Upper lobe of left lung (tissue), 6 donors: ENCODE results near the gene SETBP1. TPM values are rescaled to one million over a fixed set of nuclear protein-coding genes. Genes with fewer than 3 reads are reported as not detected.

Experiments
- ATAC-seq, 2 donors: fragments of 200-7000 bp; cut with Tn5 transposase; one replicate each; pipeline ENCODE4 v1.9.1; 2022; ENCODE audit warnings: mild to moderate bottlenecking in 2 of 2, moderate library complexity in 2 of 2; ENCODE audit not compliant: low FRiP score in 2 of 2
- DNase-seq, 2 donors: peaks; one replicate each; pipeline ENCODE4 v3.0.0-alpha.2; 2019 to 2020
- H3K27ac ChIP-seq, 4 donors: fragments of 200-600 bp; sonication (generic); one replicate each; pipeline ENCODE4 v1.5.1; 2016 to 2019
- H3K27me3 ChIP-seq, 4 donors: fragments of 200-600 bp; sonication (generic); one replicate each; pipeline ENCODE4 v1.5.1; 2017 to 2019
- H3K36me3 ChIP-seq, 4 donors: fragments of 200-600 bp; sonication (generic); one replicate each; pipeline ENCODE4 v1.5.1; 2016 to 2019
- H3K4me1 ChIP-seq, 4 donors: fragments of 200-600 bp; sonication (generic); one replicate each; pipeline ENCODE4 v1.5.1; 2018 to 2019
- H3K4me3 ChIP-seq, 4 donors: fragments of 200-600 bp; sonication (generic); one replicate each; pipeline ENCODE4 v1.5.1; 2017 to 2019; ENCODE audit warnings: mild to moderate bottlenecking in 2 of 4, moderate library complexity in 1 of 4
- H3K9me3 ChIP-seq, 4 donors: fragments of 200-600 bp; sonication (generic); one replicate each; pipeline ENCODE4 v1.5.1; 2018 to 2019
- EP300 ChIP-seq, 4 donors: sonication (generic); formaldehyde crosslinking; IDR thresholded peaks; one replicate each; pipeline ENCODE4 v1.5.1; 2017; ENCODE audit warnings: antibody characterized with exemption in 4 of 4, control low read depth in 2 of 4
- POLR2A ChIP-seq, 4 donors: fragments of 450-650 bp; IDR thresholded peaks; one replicate each; pipeline ENCODE4 v1.5.1; 2016 to 2017; ENCODE audit warnings: antibody characterized with exemption in 4 of 4, mild to moderate bottlenecking in 2 of 4
- POLR2AphosphoS5 ChIP-seq, 2 donors: sonication (generic); formaldehyde crosslinking; IDR thresholded peaks; one replicate each; pipeline ENCODE4 v1.5.1; 2017; ENCODE audit warnings: antibody characterized with exemption in 2 of 2
- WGBS, 2 donors: methylation state at CpG; one replicate each; pipeline ENCODE4 v1.1.5; 2017 to 2018; 5-methylcytosine and 5-hydroxymethylcytosine counted together
- total RNA-seq, 6 donors: library from RNA; depleted of rRNA in 4 of 6; stranded (reverse); fragments of >200 nt in 4 of 6; gene quantifications; one replicate each; pipeline versions ENCODE4 v1.1.0 to v1.2.1, GENCODE V29; 2016 to 2021
- TF ChIP-seq, protein P1 (sequence below), 6 experiments: fragments of 450-650 bp in 4 of 6; fragments of 200-600 bp in 2 of 6; sonication (generic) in 2 of 6; IDR thresholded peaks; one replicate each; pipeline ENCODE4 v1.5.1; 2016 to 2019; ENCODE audit warnings: antibody characterized with exemption in 6 of 6
- donor health status: DM: no; HTN: no; CAD: no; lungs with moderate emphysema.
- donor health status: DM: no; HTN: yes; CAD: no; lungs with severe emphysema.

Gene SETBP1
- total RNA-seq, 6 donors from 2014 or later: 11.7 to 38.8 (median 16.6) TPM

DNA sequence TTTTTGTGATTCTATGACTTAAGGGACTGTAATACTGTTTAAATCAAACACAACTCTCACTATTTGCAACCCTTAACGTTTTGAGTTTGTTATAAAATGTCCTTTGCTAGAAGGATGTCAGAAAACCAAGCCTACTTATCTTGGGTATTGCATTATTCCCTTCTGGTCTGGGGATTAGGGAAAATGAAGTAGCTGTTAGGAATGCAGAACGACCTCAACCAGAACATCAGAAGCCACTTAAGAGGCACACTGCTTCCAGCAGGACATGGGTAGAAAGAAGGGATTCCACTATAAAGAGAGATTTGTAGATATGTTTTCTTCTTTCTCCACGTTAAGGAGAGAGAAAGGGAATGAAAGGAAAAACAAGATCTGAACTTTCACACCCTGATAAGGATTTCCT, 101.2 kb downstream of the SETBP1 start:
- TF ChIP-seq POLR2A (IDR thresholded peaks at IDR 0.05) (no peak), EP300 (IDR thresholded peaks at IDR 0.05) (no peak)
- TF ChIP-seq, protein P1, sequence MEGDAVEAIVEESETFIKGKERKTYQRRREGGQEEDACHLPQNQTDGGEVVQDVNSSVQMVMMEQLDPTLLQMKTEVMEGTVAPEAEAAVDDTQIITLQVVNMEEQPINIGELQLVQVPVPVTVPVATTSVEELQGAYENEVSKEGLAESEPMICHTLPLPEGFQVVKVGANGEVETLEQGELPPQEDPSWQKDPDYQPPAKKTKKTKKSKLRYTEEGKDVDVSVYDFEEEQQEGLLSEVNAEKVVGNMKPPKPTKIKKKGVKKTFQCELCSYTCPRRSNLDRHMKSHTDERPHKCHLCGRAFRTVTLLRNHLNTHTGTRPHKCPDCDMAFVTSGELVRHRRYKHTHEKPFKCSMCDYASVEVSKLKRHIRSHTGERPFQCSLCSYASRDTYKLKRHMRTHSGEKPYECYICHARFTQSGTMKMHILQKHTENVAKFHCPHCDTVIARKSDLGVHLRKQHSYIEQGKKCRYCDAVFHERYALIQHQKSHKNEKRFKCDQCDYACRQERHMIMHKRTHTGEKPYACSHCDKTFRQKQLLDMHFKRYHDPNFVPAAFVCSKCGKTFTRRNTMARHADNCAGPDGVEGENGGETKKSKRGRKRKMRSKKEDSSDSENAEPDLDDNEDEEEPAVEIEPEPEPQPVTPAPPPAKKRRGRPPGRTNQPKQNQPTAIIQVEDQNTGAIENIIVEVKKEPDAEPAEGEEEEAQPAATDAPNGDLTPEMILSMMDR (IDR thresholded peaks at IDR 0.05): no peak
- Histone ChIP-seq H3K9me3 (no peaks in the 10 kb centered on the region), H3K36me3 (no peaks in the 10 kb centered on the region), H3K4me1 (peaks cover 0 to 10% (median 3%) of the 10 kb centered on the region in 4 donors), H3K27ac (no peak overlapping the region), H3K4me3 (no peak overlapping the region), H3K27me3 (no peaks in the 10 kb centered on the region)
- no peak for DNase-seq
- ATAC-seq: peak in 1 of 2 donors; percentile 73
- 25 to 35% methylated on average over 3 of the region's 3 CpGs for WGBS, 2 donors

DNA sequence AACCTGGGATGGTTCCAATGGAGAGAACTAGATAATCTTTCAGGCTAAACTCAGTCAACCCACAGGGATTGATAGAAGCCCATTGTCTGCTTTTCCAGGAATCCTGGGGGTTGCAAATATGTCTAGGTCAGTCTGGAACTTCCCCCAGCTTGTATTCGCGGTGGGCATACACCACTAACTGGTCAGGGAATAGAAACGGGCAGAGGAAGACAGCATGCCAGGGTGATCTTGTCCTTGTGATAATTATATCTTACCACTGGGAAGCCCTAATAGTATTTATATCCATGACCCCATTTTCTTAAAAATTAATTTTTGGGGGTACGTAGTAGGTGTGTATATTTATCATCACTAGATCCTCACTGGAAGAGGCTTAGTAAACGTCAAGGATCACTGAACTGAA, 101.9 kb downstream of the SETBP1 start:
- no peak for DNase-seq
- 82 to 92% methylated on average over 5 of the region's 5 CpGs for WGBS, 2 donors
- H3K27ac ChIP-seq: no peak overlapping the region
- no peaks in the 10 kb centered on the region for H3K27me3 ChIP-seq
- H3K36me3 ChIP-seq: no peaks in the 10 kb centered on the region
- TF ChIP-seq, protein P1 (IDR thresholded peaks at IDR 0.05): no peak
- no peak for TF ChIP-seq POLR2AphosphoS5 (IDR thresholded peaks at IDR 0.05)
- TF ChIP-seq EP300 (IDR thresholded peaks at IDR 0.05): no peak
- no peak for TF ChIP-seq POLR2A (IDR thresholded peaks at IDR 0.05)
- H3K4me1 ChIP-seq: peaks cover 0 to 10% (median 4%) of the 10 kb centered on the region in 4 donors
- H3K4me3 ChIP-seq: no peak overlapping the region
- ATAC-seq: no peak
- H3K9me3 ChIP-seq: no peaks in the 10 kb centered on the region

DNA sequence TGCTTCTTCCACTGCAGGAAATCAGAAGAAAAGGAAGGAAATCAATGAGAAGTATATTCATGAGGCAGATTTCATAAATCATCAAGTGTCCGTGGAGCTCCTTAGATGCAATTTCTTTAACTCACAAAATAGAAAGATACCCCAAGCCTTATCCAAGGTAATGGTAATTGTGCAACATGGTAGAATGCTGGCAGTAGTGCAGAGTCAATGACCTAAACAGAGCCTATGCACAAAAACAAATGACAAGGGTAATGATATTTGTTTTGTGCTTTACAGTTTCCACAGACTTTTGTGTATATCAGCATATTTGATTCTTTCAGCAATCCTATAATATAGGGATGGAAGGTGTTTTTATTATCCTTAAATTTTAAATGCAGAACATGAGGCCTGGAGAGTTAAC, 102.7 kb downstream of the SETBP1 start:
- TF ChIP-seq, protein P1 (IDR thresholded peaks at IDR 0.05): no peak
- no peak for TF ChIP-seq POLR2AphosphoS5 (IDR thresholded peaks at IDR 0.05)
- no peak for TF ChIP-seq POLR2A (IDR thresholded peaks at IDR 0.05)
- TF ChIP-seq EP300 (IDR thresholded peaks at IDR 0.05): no peak
- no peaks in the 10 kb centered on the region for H3K9me3 ChIP-seq
- no peaks in the 10 kb centered on the region for H3K36me3 ChIP-seq
- H3K4me1 ChIP-seq: peaks cover 3 to 10% (median 5%) of the 10 kb centered on the region in 4 donors
- no peak for DNase-seq
- no peak overlapping the region for H3K4me3 ChIP-seq
- H3K27me3 ChIP-seq: no peaks in the 10 kb centered on the region
- H3K27ac ChIP-seq: no peak overlapping the region
- 68 to 72% methylated on average over 1 of the region's 1 CpG for WGBS, 2 donors
- no peak for ATAC-seq

DNA sequence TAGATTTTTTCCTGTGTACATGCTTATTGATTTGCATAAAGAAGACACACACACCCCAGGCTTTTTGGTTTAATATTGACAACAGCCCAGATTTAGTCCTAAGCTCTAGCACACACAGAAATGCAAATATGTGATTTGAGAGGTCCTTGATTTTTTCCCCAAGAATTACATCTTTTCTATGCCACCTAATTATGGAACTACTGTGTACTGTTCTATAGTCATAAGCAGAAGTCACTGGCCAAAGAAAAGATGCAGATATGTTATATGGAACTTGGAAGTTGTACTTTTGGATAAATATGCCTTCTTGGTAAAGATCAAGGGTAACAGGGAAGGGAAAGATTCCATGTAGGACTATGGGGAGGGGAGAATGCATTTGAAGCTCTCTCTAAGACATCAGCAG, 105.6 kb downstream of the SETBP1 start:
- ATAC-seq: no peak
- no peaks in the 10 kb centered on the region for H3K9me3 ChIP-seq
- H3K4me3 ChIP-seq: no peak overlapping the region
- H3K27ac ChIP-seq: no peak overlapping the region
- H3K4me1 ChIP-seq: peaks cover 6 to 17% (median 9%) of the 10 kb centered on the region in 4 donors
- no peaks in the 10 kb centered on the region for H3K36me3 ChIP-seq
- DNase-seq: no peak
- H3K27me3 ChIP-seq: no peaks in the 10 kb centered on the region
- TF ChIP-seq POLR2AphosphoS5 (IDR thresholded peaks at IDR 0.05) (no peak), EP300 (IDR thresholded peaks at IDR 0.05) (no peak)
- TF ChIP-seq, protein P1 (IDR thresholded peaks at IDR 0.05): no peak

DNA sequence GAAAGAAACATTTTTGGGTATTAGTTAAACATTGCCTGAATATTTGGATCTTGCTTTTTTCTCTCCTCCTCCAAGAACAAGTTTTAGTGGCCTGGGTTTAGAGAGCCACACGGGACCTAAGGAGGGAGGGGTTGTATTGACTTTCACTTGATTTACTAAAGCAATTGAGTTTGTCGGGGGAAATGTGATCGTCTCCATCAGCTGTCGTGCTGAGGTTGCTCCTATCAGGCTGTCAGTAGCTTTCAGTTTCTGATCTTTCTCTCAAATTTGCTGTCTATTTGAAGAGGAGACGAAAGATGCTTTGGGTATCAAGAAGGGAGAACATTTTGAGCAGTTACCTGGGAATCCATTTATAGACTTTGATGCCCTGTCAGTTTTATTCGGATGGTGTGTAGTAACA, 106.0 kb downstream of the SETBP1 start:
- no peak overlapping the region for H3K4me3 ChIP-seq
- no peak for TF ChIP-seq POLR2A (IDR thresholded peaks at IDR 0.05)
- no peak for TF ChIP-seq POLR2AphosphoS5 (IDR thresholded peaks at IDR 0.05)
- no peak for TF ChIP-seq EP300 (IDR thresholded peaks at IDR 0.05)
- TF ChIP-seq, protein P1 (IDR thresholded peaks at IDR 0.05): no peak
- DNase-seq (no peak), ATAC-seq (no peak)
- H3K27me3 ChIP-seq: no peaks in the 10 kb centered on the region
- H3K27ac ChIP-seq: no peak overlapping the region
- 54 to 57% methylated on average over 6 of the region's 6 CpGs for WGBS, 2 donors
- no peaks in the 10 kb centered on the region for H3K36me3 ChIP-seq
- peaks cover 2 to 16% (median 9%) of the 10 kb centered on the region in 4 donors for H3K4me1 ChIP-seq
- H3K9me3 ChIP-seq: no peaks in the 10 kb centered on the region
